ENCODE measurements around the gene MAPK4.

GRCh38 chr18:50578651-50579050 lies 18.8 kb downstream of the MAPK4 start:
- TF ChIP-seq CTCF (IDR thresholded peaks at IDR 0.05; ENCODE audit: insufficient read depth, low read length) (no peak), REST (IDR thresholded peaks at IDR 0.05; ENCODE audit: insufficient replicate concordance, low read depth) (no peak), POLR2AphosphoS5 (IDR thresholded peaks at IDR 0.05; ENCODE audit: low read depth) (no peak)
